ENCODE data around the gene PIWIL4. TPM values are rescaled to one million over a fixed set of nuclear protein-coding genes. Genes with fewer than 3 reads are reported as not detected.
"Not testable (repeated sequence)": the region's sequence is repeated elsewhere in the genome, so short reads cannot be mapped to it uniquely, and the experiment has no call there.

PIWIL4 gene
- total RNA-seq, 1 experiment from 2014 or later, result not detected

DNA sequence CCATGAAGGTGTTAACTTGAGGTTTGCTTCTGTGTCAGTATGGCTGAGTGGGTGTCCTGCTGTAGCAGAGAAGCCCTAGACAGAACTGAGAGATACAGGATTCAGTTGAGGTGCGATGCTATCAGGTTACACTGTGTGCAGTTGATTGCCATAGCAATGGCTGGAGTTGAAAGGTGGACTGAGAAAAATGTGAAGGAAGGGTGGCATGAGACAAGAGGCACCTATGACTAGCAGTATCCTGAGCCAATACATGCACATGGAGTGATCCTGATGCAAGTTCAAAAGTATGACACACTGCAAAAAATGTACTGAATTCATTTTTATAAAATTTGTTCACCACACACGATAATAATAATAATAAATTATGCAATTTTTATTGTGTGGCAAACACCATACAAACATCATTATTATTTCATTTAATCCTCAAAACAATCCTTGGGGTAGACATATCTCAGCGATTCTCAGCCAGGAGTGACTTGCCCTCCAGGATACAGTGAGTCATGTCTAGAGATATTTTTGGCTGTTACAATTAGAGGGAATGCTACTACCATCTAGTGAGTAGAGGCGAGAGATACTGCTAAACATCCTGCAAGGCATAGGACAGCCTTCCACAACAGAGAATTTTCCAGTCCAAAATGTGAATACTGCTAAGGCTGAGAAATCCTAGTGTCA lies 3.9 kb upstream of the PIWIL4 start:
- Histone ChIP-seq H3K27ac (no peak overlapping the region), H3K27me3 (no peaks in the 10 kb centered on the region), H3K4me1 (no peaks in the 10 kb centered on the region), H3K9me3 (replicated peaks) (no peaks in the 10 kb centered on the region), H3K4me3 (no peak overlapping the region), H3K36me3 (no peaks in the 10 kb centered on the region)
- no peak for DNase-seq

DNA sequence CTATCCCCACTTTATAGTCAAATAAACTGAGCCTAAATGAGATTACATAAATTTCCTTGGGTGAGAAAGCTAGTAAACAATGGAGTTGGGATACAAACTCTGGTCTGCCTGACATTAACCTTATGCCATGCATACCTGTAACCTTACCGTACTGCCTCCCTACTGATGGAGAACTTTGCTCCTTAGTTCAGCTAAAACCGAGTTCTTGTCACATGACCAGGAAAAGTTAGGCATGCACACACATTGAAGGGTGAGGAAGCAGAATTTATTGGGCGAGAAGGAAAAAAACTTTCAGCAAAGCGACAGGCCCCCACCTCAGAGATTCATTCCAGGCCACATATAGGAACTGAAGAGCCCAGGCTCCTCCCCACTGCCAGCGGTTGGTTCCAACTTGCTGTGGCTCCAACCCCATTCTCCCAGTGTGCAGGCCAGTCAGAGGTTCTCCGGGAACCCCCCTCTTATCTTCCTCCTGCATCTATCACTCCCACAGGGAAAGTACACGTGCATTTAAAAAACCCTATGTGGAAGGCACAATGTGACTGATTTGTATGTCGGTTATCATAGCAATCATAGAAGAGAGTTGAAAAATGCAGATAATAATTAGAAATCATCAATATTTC lies 3.2 kb upstream of the PIWIL4 start:
- H3K27ac ChIP-seq, result no peak overlapping the region
- no peak for DNase-seq
- H3K9me3 ChIP-seq (replicated peaks), result no peaks in the 10 kb centered on the region
- no peak overlapping the region for H3K4me3 ChIP-seq
- H3K27me3 ChIP-seq, result no peaks in the 10 kb centered on the region
- H3K4me1 ChIP-seq, result no peaks in the 10 kb centered on the region
- no peaks in the 10 kb centered on the region for H3K36me3 ChIP-seq

DNA sequence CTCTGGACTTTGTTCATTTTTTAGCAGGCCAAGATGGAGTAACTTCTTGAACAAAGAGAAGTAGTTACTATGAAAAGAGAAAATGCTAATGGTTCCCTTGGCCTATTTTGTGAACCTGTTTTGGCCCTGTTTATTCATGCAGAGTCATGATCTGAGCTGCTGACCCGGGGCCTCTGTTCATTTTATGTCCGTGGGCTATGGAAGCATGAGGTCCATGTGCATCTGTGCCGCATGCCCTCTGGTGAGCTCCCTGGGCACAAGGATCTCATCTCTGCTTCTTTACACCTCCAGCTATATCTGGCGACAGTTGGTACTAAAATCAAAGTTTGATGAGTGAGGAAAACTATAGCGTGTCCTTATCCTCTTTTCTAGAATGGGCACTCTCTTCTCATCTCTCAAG lies 1.0 kb downstream of the PIWIL4 start:
- H3K4me3 ChIP-seq, result no peak overlapping the region
- H3K4me1 ChIP-seq, result no peaks in the 10 kb centered on the region
- no peak for DNase-seq
- H3K27ac ChIP-seq, result no peak overlapping the region
- no peaks in the 10 kb centered on the region for H3K36me3 ChIP-seq
- H3K9me3 ChIP-seq (replicated peaks), result no peaks in the 10 kb centered on the region
- H3K27me3 ChIP-seq, result no peaks in the 10 kb centered on the region

DNA sequence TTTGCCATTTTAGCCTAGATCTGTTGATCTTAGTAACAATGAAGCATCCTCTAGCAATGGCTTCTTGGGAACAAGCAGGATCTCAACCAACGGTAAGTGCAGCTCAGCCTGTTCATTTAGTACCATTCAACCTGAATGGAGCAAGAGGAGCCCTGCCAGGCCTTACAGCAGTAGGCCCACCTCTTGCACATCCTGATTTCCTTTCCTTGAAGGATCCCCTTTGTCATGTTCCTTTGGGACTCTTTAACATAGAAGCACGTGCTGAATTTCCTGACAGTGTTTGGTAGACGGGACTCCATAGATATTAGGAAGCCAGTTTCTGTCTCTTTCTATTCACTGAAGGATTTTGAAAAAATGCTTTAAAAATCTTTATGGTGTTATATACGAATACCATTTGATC lies 1.5 kb downstream of the PIWIL4 start:
- Histone ChIP-seq H3K36me3 (no peaks in the 10 kb centered on the region), H3K27me3 (no peaks in the 10 kb centered on the region), H3K27ac (no peak overlapping the region), H3K9me3 (replicated peaks) (no peaks in the 10 kb centered on the region), H3K4me3 (no peak overlapping the region), H3K4me1 (no peaks in the 10 kb centered on the region)
- DNase-seq, result no peak

DNA sequence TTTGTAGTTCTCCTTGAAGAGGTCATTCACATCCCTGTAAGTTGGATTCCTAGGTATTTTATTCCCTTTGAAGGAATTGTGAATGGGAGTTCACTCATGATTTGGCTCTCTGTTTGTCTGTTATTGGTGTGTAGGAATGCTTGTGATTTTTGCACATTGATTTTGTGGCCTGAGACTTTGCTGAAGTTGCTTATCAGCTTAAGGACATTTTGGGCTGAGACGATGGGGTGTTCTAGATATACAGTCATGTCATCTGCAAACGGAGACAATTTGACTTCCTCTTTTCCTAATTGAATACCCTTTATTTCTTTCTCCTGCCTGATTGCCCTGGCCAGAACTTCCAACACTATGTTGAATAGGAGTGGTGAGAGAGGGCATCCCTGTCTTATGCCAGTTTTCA lies 5.8 kb downstream of the PIWIL4 start:
- DNase-seq; H3K36me3 ChIP-seq; H3K27me3 ChIP-seq; H3K9me3 ChIP-seq (replicated peaks); H3K4me3 ChIP-seq; H3K27ac ChIP-seq; H3K4me1 ChIP-seq: not testable (repeated sequence)

DNA sequence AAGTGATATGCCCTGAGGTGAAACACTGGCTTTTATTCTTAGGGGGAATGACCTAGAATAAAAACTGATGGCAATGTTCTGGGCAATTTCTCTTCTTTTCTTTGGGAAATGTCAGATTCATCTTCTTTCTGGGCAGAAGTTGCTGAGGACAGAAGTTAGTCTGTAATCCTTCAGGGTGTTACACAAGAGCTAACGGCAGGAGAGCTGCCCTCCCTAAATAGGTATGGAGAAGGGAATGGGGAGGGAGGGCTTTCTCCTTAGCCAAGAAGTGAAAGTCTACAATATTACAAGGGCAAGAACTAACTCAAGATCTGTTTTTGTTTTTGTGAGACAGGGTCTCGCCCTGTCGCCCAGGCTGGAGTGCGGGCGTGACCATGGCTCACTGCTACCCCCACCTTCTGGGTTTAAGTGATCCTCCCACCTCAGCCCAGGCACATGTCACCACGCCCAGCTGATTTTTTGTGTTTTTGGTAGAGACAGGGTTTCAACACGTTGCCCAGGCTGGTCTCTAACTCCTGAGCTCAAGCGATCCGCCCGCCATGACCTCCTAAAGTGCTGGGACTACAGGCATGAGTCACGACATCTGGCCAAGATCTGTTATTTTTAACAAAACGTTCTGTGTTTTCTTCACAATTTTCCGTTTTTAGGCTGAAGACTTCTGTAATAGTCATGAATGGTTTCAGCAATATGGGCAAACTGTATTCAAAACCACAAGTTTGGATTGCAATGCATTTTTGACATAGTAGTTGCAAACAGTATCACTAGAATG lies 7.2 kb downstream of the PIWIL4 start:
- H3K27me3 ChIP-seq, result no peaks in the 10 kb centered on the region
- DNase-seq, result no peak
- H3K4me3 ChIP-seq, result no peak overlapping the region
- no peak overlapping the region for H3K27ac ChIP-seq
- H3K4me1 ChIP-seq, result no peaks in the 10 kb centered on the region
- no peaks in the 10 kb centered on the region for H3K36me3 ChIP-seq
- no peaks in the 10 kb centered on the region for H3K9me3 ChIP-seq (replicated peaks)

DNA sequence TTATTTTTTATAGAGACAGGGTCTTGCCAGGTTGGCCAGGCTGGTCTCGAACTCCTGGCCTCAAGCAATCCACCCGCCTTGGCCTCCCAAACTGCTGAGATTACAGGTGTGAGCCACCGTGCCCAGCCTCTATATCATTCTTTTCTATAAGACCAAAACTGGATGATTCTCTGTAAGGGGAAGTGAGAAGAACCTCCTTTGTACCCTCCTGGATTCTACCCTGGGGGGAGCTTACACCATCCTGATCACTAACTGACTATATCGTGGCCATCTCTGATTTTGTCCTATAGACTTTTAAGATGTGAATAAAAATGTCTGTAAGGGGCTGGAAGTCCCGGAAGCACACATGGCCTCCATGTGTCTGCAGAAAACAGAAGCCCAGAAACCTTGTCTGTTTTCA lies 9.1 kb downstream of the PIWIL4 start:
- Histone ChIP-seq H3K4me1 (no peaks in the 10 kb centered on the region), H3K27me3 (no peaks in the 10 kb centered on the region), H3K4me3 (no peak overlapping the region), H3K9me3 (replicated peaks) (no peaks in the 10 kb centered on the region), H3K27ac (no peak overlapping the region), H3K36me3 (no peaks in the 10 kb centered on the region)
- no peak for DNase-seq

DNA sequence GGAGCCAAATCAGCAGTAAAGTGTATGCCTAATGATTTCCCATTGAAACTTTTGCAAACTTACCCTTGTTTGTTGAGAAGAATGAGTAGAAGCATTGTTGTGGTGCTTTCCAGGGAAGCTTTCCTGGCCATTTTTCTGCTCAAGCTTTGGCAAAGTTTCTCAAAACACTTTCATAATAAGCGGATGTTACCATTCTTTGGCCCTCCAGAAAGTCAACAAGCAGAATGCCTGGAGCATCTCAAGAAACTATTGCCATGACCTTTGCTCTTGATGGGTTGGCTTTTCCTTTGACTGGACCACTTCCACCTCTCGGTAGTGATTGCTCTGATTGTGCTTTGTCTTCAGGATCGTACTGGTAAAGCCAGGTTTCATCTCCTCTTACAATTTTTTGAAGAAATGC lies 10.7 kb downstream of the PIWIL4 start:
- Histone ChIP-seq H3K27me3 (no peaks in the 10 kb centered on the region), H3K4me3 (no peak overlapping the region), H3K36me3 (no peaks in the 10 kb centered on the region), H3K27ac (no peak overlapping the region), H3K9me3 (replicated peaks) (no peaks in the 10 kb centered on the region), H3K4me1 (no peaks in the 10 kb centered on the region)
- DNase-seq, result no peak

DNA sequence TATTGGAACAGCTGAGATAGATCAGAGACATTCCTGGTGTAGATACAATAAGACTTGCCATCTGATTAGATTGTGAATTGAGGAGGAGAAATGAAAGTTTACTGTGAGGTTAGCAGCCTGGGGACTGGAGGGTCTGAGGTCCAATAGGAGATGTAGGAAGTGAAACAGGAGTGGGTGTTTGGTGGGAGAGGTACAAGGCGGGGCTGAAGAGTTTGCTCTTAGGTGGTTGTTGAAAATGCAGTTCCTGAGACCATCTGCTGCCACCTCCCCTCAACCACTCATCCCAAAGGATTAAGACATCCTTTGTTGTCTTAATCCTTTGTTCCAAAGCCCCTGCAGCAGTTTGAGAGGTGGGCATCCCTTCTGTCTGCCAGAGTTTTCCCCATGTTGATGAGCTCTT lies 14.8 kb downstream of the PIWIL4 start:
- H3K27ac ChIP-seq, result no peak overlapping the region
- H3K36me3 ChIP-seq, result no peaks in the 10 kb centered on the region
- H3K4me3 ChIP-seq, result no peak overlapping the region
- no peaks in the 10 kb centered on the region for H3K4me1 ChIP-seq
- no peaks in the 10 kb centered on the region for H3K9me3 ChIP-seq (replicated peaks)
- no peaks in the 10 kb centered on the region for H3K27me3 ChIP-seq
- no peak for DNase-seq

DNA sequence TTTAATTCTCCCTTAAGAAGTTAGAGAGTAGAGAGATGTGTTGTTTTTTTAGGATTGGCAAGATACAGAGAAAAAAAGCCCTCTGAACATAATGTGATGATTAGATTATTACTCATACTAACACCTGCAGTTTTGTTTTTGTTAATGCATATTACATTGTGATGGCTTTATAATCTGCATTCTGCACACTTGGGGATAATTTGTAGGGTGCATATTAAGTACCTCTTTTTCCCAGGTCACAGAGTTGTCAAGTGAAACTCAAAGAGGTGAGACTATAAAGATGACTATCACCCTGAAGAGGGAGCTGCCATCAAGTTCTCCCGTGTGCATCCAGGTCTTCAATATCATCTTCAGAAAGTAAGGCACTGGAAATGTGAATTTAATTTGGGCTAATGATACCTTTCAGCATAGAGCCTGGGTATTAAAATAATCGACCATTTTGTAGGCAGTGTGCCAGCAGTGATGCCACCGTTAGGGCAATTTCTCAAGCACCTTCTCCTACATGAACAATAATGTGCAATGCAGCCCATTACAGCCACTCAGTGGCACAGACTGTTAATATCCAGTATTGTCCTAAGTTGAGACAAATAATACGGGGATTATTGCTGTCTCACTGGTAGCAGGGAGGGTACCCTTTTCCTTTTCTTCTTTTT lies 16.2 kb downstream of the PIWIL4 start:
- no peaks in the 10 kb centered on the region for H3K27me3 ChIP-seq
- no peaks in the 10 kb centered on the region for H3K9me3 ChIP-seq (replicated peaks)
- H3K27ac ChIP-seq, result no peak overlapping the region
- H3K4me1 ChIP-seq, result no peaks in the 10 kb centered on the region
- H3K4me3 ChIP-seq, result no peak overlapping the region
- no peaks in the 10 kb centered on the region for H3K36me3 ChIP-seq
- DNase-seq, result no peak

DNA sequence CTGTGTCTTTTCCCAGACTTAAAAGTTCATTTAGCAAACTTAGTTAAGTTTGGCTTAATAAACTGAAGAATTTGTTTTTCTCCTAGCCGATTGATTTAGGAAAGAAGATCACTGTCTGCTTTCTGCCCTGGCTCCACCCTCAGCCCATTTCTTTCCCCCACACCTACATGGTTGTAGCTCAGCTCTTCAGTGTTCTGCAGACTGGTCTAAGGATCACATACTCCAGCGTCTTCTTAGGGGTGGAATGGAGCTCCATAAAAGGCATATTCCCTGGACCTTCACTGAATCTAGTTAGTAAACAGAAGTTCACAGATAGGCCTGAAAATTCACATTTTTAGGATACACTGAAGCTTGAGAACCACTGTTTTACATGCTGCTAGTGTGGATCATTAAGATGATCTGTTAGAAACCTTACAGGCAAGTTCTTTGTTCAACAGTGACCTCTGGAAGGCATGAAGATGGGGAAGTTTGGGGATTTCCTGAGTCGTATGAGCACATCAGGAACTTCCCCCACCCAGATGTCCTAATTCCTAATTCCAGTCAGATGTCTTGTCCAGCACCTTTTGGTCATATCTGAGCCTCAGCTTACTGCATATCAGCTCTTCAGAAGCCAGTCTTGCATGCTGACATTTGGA lies 16.8 kb downstream of the PIWIL4 start:
- Histone ChIP-seq H3K4me3 (no peak overlapping the region), H3K36me3 (no peaks in the 10 kb centered on the region), H3K4me1 (no peaks in the 10 kb centered on the region), H3K27ac (no peak overlapping the region), H3K27me3 (no peaks in the 10 kb centered on the region), H3K9me3 (replicated peaks) (no peaks in the 10 kb centered on the region)
- DNase-seq, result no peak

DNA sequence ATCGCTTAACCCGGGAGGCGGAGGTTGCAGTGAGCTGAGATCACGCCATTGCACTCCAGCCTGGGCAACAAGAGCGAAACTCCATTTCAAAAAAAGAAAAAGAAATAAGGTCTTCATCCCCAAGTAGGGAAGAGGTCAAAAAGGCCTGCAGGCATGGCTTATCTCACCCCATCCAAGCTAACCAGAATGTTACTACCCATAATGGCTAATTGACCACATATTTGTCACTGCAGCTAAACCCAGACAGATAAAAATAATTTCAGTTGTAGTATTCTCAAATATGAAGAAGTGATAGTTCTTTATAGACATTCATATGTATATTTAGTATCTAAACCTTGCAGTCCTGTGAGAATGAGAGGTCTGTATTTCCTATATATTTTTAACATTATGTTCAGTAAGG lies 17.8 kb downstream of the PIWIL4 start:
- H3K4me1 ChIP-seq, result no peaks in the 10 kb centered on the region
- no peak overlapping the region for H3K4me3 ChIP-seq
- H3K36me3 ChIP-seq, result no peaks in the 10 kb centered on the region
- H3K9me3 ChIP-seq (replicated peaks), result no peaks in the 10 kb centered on the region
- H3K27ac ChIP-seq, result no peak overlapping the region
- no peak for DNase-seq
- no peaks in the 10 kb centered on the region for H3K27me3 ChIP-seq

DNA sequence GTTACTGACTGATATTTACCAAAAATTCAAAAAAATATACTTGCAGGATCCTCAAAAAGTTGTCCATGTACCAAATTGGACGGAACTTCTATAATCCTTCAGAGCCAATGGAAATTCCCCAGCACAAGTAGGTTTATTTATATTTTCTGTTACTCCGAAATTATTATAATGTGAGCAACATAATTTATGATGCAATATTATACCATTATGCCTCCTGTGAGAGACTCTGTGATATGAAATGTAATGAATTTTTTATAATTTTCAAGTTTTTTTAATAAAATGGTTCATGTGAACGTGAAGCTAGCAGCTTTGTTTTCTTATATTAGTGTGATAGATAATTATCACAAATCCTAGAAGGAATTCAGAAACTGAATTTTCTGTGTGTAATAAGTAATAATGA lies 18.2 kb downstream of the PIWIL4 start:
- no peak overlapping the region for H3K4me3 ChIP-seq
- H3K27me3 ChIP-seq, result no peaks in the 10 kb centered on the region
- H3K4me1 ChIP-seq, result no peaks in the 10 kb centered on the region
- no peaks in the 10 kb centered on the region for H3K36me3 ChIP-seq
- H3K27ac ChIP-seq, result no peak overlapping the region
- no peaks in the 10 kb centered on the region for H3K9me3 ChIP-seq (replicated peaks)
- no peak for DNase-seq

DNA sequence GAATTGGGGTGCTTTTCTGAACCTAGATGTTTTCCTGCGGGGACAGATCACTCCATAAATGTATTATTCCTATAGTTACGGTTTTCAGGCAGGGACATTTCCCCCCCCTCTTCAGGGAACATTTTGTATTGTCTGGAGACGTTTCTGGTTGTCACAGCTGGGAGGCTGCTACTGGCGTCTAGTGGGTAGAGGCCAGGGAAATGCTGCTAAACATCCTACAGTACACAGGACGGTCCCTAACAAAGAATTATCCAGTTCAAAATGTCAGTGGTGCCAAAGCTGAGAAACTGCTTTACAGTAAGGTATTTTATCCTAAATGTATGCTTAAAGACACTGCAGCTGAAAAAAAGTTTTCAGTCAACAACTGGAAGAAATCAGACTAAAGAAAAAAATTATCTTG lies 19.4 kb downstream of the PIWIL4 start:
- Histone ChIP-seq H3K4me3 (no peak overlapping the region), H3K36me3 (no peaks in the 10 kb centered on the region), H3K27ac (no peak overlapping the region), H3K4me1 (no peaks in the 10 kb centered on the region), H3K9me3 (replicated peaks) (no peaks in the 10 kb centered on the region), H3K27me3 (no peaks in the 10 kb centered on the region)
- no peak for DNase-seq

DNA sequence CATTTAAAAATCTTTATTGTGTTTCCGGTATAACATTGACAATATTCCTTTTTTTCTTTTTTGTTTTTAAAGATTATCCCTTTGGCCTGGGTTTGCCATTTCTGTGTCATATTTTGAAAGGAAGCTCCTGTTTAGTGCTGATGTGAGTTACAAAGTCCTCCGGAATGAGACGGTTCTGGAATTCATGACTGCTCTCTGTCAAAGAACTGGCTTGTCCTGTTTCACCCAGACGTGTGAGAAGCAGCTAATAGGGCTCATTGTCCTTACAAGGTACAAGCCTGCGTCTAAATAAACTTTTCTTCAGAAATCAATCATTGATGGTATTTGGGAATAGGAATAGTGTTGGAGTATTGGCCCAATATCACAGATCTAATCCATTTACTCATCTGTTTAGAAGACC lies 19.8 kb downstream of the PIWIL4 start:
- no peak overlapping the region for H3K27ac ChIP-seq
- H3K27me3 ChIP-seq, result no peaks in the 10 kb centered on the region
- no peaks in the 10 kb centered on the region for H3K9me3 ChIP-seq (replicated peaks)
- H3K4me3 ChIP-seq, result no peak overlapping the region
- H3K4me1 ChIP-seq, result no peaks in the 10 kb centered on the region
- DNase-seq, result no peak
- H3K36me3 ChIP-seq, result no peaks in the 10 kb centered on the region
